ENCODE measurements around the gene RNF112. TPM values are rescaled to one million over a fixed set of nuclear protein-coding genes. Genes with fewer than 3 reads are reported as not detected.

RNF112 gene
- total and polyA plus RNA-seq, 2 of the 13 experiments (the other 11 are each of a cell fraction or from before 2014, with no cell fraction given), result 0.05 TPM; not detected in 1

DNA sequence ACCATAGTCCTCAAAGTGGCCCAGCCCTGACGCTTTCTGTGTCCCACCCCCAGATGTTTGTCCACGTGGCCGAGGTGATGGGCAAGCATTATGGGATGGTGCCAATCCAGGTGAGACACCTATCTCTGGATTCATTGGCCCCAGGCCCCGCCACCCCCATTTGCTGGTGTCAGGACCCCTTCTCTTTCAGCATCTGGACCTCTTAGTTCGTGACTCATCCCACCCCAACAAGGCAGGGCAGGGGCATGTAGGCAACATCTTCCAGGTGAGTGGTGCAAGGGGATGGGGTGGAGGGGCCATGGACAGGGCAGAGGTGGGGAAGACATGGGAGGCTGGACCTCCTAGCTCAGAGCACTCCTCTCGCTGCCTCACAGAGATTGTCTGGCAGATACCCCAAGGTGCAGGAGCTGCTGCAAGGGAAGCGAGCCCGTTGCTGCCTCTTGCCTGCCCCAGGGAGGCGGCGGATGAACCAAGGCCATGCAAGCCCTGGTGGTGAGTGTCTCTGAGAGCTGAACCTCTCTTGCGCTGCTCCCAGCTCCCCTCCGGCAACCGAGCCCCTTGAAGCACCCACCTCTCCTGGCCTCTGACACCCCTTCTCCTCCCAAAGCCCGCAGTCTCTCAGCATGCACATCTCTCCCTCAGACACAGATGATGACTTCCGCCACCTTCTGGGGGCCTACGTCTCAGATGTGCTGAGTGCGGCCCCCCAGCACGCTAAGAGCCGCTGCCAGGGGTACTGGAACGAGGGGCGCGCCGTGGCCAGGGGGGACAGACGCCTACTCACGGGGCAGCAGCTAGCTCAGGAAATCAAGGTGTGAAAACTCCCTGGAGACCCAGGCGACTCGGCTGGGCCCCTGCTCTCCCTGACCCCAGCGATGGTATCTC is 3.6 kb downstream of the RNF112 start:
- no peaks in the 10 kb centered on the region for H3K36me3 ChIP-seq (replicated peaks in 1 of 2; ENCODE audit: control insufficient read depth in 1 of 2, insufficient read depth in 2 of 2, low read length in 2 of 2)
- H2AFZ ChIP-seq (ENCODE audit: low read length), result no peak overlapping the region
- intact Hi-C loops (cut with micrococcal nuclease; ENCODE audit: unreplicated experiment), result no loop called here
- no peak for ATAC-seq
- H4K20me1 ChIP-seq (ENCODE audit: insufficient read depth, low read length), result no peaks in the 10 kb centered on the region
- H3K9ac ChIP-seq (ENCODE audit: insufficient read depth, low read depth, low read length), result no peak overlapping the region
- no peak overlapping the region for H3K4me3 ChIP-seq (replicated peaks in 1 of 3; ENCODE audit: insufficient read depth in 1 of 3, low read depth in 2 of 3, low read length in 3 of 3)
- no TSS peak for BruUV-seq (replicated peaks)
- 61% methylated on average over 15 of the region's 28 CpGs for WGBS (ENCODE audit: low lambda C conversion rate)
- H3K9me3 ChIP-seq (ENCODE audit: low read length), result no peaks in the 10 kb centered on the region
- H3K27ac ChIP-seq (ENCODE audit: extremely low read length, insufficient read depth, low read length), result no peak overlapping the region
- H3K27me3 ChIP-seq (ENCODE audit: control insufficient read depth in 1 of 2, insufficient read depth in 2 of 2, low read length in 2 of 2), result peaks cover 10 to 51% of the 10 kb centered on the region in 2 experiments
- ChIA-PET POLR2A (no interaction called here), CTCF (ENCODE audit: low intra/inter-chr PET ratio, low total read pairs) (no interaction called here)
- H3K4me1 ChIP-seq (ENCODE audit: insufficient read depth, low read length), result no peaks in the 10 kb centered on the region
- FAIRE-seq, result no peak
- DNase-seq (ENCODE audit: low spot score), result no peak
- no peak overlapping the region for H3K4me2 ChIP-seq (ENCODE audit: low read depth, low read length)
- no peaks in the 10 kb centered on the region for H3K79me2 ChIP-seq (ENCODE audit: insufficient read depth, low read length)
- in situ Hi-C loops (cut with HindIII; ENCODE audit: extremely low pct_ligation_motif_present, low pct_unique_long_range_greater_than_20kb), result no loop called here
- TF ChIP-seq MYC (CRISPR knock-in tag; IDR thresholded peaks at IDR 0.05; ENCODE audit: borderline replicate concordance) (no peak), EP300 (IDR thresholded peaks at IDR 0.05; ENCODE audit: low read depth in 2 of 2, low read length in 2 of 2) (no peak), EP300 (CRISPR knock-in tag; IDR thresholded peaks at IDR 0.05; ENCODE audit: borderline replicate concordance) (no peak), ZBTB3 (CRISPR knock-in tag; IDR thresholded peaks at IDR 0.05; ENCODE audit: borderline replicate concordance, low read depth) (no peak), RXRB (CRISPR knock-in tag; IDR thresholded peaks at IDR 0.05; ENCODE audit: borderline replicate concordance) (no peak), PHF21A (CRISPR knock-in tag; IDR thresholded peaks at IDR 0.05) (no peak), SRSF1 (optimal IDR thresholded peaks at IDR 0.05; ENCODE audit: low read depth, low read length) (no peak), SIX1 (CRISPR knock-in tag; IDR thresholded peaks at IDR 0.05; ENCODE audit: borderline replicate concordance) (no peak)
- TF ChIP-seq, protein P1, sequence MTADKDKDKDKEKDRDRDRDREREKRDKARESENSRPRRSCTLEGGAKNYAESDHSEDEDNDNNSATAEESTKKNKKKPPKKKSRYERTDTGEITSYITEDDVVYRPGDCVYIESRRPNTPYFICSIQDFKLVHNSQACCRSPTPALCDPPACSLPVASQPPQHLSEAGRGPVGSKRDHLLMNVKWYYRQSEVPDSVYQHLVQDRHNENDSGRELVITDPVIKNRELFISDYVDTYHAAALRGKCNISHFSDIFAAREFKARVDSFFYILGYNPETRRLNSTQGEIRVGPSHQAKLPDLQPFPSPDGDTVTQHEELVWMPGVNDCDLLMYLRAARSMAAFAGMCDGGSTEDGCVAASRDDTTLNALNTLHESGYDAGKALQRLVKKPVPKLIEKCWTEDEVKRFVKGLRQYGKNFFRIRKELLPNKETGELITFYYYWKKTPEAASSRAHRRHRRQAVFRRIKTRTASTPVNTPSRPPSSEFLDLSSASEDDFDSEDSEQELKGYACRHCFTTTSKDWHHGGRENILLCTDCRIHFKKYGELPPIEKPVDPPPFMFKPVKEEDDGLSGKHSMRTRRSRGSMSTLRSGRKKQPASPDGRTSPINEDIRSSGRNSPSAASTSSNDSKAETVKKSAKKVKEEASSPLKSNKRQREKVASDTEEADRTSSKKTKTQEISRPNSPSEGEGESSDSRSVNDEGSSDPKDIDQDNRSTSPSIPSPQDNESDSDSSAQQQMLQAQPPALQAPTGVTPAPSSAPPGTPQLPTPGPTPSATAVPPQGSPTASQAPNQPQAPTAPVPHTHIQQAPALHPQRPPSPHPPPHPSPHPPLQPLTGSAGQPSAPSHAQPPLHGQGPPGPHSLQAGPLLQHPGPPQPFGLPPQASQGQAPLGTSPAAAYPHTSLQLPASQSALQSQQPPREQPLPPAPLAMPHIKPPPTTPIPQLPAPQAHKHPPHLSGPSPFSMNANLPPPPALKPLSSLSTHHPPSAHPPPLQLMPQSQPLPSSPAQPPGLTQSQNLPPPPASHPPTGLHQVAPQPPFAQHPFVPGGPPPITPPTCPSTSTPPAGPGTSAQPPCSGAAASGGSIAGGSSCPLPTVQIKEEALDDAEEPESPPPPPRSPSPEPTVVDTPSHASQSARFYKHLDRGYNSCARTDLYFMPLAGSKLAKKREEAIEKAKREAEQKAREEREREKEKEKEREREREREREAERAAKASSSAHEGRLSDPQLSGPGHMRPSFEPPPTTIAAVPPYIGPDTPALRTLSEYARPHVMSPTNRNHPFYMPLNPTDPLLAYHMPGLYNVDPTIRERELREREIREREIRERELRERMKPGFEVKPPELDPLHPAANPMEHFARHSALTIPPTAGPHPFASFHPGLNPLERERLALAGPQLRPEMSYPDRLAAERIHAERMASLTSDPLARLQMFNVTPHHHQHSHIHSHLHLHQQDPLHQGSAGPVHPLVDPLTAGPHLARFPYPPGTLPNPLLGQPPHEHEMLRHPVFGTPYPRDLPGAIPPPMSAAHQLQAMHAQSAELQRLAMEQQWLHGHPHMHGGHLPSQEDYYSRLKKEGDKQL (CRISPR knock-in tag; IDR thresholded peaks at IDR 0.05; ENCODE audit: low read depth), result no peak
- TF ChIP-seq, protein P2, sequence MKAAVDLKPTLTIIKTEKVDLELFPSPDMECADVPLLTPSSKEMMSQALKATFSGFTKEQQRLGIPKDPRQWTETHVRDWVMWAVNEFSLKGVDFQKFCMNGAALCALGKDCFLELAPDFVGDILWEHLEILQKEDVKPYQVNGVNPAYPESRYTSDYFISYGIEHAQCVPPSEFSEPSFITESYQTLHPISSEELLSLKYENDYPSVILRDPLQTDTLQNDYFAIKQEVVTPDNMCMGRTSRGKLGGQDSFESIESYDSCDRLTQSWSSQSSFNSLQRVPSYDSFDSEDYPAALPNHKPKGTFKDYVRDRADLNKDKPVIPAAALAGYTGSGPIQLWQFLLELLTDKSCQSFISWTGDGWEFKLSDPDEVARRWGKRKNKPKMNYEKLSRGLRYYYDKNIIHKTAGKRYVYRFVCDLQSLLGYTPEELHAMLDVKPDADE (CRISPR knock-in tag; IDR thresholded peaks at IDR 0.05), result no peak
- TF ChIP-seq, protein P3, sequence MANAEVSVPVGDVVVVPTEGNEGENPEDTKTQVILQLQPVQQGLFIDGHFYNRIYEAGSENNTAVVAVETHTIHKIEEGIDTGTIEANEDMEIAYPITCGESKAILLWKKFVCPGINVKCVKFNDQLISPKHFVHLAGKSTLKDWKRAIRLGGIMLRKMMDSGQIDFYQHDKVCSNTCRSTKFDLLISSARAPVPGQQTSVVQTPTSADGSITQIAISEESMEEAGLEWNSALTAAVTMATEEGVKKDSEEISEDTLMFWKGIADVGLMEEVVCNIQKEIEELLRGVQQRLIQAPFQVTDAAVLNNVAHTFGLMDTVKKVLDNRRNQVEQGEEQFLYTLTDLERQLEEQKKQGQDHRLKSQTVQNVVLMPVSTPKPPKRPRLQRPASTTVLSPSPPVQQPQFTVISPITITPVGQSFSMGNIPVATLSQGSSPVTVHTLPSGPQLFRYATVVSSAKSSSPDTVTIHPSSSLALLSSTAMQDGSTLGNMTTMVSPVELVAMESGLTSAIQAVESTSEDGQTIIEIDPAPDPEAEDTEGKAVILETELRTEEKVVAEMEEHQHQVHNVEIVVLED (CRISPR knock-in tag; IDR thresholded peaks at IDR 0.05; ENCODE audit: borderline replicate concordance), result no peak
- TF ChIP-seq, protein P4, sequence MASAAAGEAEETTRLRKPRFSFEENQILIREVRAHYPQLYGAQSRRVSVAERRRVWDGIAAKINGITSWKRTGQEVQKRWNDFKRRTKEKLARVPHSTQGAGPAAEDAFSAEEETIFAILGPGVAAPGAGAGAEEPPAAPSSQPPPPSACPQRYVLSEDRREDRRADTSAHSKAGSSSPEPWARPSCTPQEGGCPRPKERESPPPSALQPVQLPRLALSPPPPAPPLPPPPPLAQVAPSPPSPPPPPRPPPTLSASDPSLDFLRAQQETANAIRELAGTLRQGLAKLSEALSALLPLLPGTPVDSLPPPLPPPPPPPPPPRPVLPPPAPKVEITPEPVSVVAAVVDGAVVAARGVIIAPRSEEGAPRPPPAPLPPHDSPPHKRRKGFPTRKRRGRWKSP (CRISPR knock-in tag; IDR thresholded peaks at IDR 0.05), result no peak

Data from HepG2 (cell line).